GM10266 (cell line): ENCODE results near the gene CBFA2T2.
"Not testable (repeated sequence)": the region's sequence is repeated elsewhere in the genome, so short reads cannot be mapped to it uniquely, and the experiment has no call there.

ENCODE experiments used
- DNase-seq: peaks from one replicate; pipeline ENCODE4 v3.0.0; 2012; ENCODE audit errors: extremely low spot score
- TF ChIP-seq, protein P1 (sequence below): IDR thresholded peaks from 2 replicates; pipeline ENCODE4 v1.5.1; 2012; ENCODE audit warnings: mild to moderate bottlenecking, low read depth; ENCODE audit not compliant: control insufficient read depth, insufficient read depth; ENCODE audit errors: missing control alignments

The CBFA2T2 gene

DNA sequence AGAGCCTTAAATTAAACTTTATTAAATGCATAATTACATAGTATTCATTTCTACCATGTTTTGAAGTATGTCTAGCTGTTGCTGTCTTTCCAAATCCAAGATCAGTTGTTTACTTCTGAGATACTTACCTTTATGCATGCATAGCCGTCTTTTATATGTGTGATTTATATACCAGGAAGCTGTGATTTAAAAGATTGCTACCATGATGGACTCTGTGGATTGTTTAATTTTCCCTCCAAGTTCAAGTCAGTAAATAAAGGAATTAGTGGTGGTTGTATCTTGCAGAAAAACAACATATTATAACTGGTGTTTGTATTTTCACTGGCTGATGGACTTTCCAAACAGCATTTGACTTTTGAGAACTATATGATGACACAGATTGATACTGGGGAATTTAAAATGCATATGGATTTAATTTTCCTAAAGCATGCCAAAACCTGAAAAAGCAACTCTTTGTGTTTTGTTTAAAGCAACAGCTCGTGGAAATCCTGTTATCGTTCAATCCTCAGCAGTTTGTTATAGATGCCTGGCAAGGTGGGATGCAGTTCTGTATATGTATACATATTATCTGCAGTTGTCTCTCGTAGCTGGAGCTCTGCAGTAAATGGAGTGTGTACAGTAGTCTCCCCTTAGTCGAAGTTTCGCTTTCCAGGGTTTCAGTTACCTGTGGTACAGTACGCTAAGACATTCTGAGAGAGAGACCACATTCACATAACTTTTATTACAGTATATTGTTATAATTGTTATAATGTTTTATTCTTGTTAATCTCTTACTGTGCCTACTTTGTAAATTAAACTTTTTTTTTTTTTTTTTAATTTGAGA lies 77.1 kb downstream of the CBFA2T2 start:
- no peak for DNase-seq
- TF ChIP-seq, protein P1, sequence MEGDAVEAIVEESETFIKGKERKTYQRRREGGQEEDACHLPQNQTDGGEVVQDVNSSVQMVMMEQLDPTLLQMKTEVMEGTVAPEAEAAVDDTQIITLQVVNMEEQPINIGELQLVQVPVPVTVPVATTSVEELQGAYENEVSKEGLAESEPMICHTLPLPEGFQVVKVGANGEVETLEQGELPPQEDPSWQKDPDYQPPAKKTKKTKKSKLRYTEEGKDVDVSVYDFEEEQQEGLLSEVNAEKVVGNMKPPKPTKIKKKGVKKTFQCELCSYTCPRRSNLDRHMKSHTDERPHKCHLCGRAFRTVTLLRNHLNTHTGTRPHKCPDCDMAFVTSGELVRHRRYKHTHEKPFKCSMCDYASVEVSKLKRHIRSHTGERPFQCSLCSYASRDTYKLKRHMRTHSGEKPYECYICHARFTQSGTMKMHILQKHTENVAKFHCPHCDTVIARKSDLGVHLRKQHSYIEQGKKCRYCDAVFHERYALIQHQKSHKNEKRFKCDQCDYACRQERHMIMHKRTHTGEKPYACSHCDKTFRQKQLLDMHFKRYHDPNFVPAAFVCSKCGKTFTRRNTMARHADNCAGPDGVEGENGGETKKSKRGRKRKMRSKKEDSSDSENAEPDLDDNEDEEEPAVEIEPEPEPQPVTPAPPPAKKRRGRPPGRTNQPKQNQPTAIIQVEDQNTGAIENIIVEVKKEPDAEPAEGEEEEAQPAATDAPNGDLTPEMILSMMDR: no peak

DNA sequence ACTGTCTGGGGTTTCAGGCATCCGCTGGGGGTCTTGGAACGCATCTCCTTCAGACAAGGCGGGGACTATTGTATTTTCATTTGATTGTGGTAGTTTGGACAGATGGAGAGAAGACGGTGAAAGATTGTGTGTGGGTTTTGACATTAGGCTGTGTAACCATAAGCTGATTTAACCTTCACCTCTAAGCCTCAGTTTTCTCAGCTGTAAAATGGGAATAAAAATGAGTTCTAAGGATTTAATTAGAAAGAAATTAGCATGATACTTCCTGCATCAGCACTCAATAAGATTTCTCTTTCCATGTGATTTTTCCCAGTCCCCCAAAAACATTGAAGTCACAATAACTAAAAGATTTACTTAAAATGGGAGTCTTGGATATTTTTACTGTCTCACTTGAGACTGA lies 78.1 kb downstream of the CBFA2T2 start:
- TF ChIP-seq, protein P1: no peak
- DNase-seq: no peak

DNA sequence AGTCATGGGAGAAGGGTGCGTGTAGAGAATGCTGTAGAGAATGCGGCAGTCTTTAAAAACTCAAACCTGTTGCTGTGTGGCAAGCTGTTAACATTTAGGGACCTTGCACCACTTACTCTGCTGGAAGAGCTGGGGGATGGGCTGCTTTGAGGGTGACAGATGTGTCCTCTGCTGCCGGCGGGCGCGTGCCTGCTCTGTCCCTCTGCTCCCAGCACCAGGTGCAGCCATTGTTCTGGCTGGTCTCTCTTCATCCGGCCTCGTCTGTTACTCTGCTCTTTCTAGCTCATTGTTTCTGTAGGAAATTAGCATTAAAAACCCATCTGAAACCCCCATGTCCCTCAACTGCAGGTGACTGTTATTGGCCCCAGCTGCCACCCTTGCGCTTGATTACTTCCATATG lies 78.5 kb downstream of the CBFA2T2 start:
- DNase-seq: no peak
- TF ChIP-seq, protein P1: no peak

DNA sequence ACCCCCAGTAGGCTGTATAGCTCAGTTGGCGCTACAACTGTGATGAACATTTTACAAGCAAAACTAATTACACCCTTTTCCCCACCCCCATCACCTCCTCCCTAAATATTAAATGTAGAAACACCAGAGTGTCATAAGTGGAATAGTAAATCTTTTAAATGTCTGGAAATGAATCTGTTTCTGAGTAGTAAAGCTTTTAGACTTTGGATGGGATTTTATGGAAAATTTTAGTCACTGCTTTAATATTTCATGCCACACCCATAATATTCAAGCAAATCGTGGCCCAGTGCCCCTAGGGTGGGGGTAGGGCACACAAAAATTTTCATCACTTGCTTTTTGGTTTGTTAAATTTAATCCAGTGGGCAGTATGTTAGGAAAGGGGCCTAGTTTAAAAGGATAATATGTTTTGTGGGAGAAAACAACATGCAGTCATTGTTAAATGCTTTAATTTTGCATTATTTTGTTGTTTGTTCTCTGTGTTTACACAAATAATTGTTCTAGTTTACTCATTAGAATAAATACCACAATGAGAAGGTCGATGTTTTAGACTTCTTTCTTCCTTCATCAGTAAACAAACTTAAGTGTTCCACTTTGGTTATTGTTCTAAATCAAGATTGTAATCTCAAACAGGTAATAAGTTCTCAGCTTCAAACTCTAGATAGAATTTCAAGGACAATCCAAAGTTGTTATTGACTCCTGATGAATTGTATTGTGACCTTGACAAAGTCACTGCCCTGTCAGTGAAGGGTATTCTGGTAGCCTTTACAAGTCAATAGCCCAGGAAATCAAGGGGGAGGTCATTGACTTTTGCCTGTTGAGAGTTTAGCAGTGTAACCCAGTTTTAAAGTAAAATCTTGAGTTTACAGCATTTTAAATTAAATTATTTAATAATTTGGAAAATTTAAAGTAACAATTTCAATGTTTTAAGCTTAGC lies 79.2 kb downstream of the CBFA2T2 start:
- TF ChIP-seq, protein P1: no peak
- no peak for DNase-seq

DNA sequence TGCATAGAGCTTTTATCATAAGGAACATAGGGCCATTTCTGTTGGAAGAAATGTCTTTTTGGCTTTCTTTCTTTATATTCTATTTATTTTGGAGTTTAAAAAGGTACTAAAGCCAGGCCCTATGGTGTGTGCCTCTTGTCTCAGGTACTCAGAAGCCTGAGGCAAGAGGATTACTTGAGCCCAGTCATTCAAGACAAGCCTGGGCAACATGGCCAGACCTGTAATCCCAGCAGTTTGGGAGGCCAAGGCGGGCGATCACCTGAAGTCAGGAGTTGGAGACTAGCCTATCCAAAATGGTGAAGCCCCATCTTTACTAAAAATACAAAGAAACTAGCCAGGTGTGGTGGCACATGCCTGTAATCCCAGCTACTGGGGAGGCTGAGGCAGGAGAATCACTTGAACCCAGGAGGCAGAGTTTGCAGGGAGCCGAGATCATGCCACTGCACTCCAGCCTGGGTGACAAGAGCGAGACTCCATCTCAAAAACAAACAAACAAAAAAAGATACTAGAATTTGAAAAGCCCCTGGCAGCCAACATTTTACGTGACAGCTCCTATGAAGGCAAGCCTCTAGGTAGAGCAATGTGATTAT lies 80.0 kb downstream of the CBFA2T2 start:
- TF ChIP-seq, protein P1: no peak
- no peak for DNase-seq

DNA sequence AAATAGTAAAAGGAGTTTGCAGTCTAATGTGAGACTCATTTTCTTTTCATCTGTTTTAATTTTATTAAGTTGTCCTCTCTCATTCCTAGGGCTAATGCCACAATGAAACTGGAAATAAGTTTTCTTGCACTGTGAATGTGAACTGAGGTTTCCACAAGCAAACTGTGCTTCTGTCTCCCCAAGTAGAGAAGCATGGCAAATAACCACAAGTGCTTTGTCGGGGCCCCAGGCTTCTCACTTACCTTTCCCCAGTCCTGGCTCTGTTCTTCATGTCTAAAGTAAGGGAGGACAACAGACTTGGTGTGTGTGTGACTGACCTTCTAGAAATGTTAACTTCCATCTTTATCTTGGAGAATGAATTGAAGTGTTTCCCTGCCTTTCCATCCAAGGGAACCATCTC lies 80.8 kb downstream of the CBFA2T2 start:
- TF ChIP-seq, protein P1: no peak
- no peak for DNase-seq

DNA sequence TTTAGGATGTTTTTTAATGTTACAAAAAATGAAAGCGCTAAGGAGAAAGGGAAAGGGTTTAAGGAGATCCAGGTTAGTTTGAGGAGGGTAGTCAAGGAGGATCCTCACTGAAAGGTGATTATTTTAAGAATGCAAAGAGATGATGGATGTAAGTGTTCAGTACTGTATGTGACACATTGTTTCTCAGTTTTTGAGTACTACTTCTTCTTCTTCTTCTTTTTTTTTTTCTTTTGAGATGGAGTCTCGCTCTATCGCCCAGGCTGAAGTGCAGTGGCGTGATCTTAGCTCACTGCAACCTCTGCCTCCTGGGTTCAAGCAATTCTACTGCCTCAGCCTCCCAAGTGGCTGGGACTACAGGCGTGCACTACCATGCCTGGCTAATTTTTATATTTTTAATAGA lies 83.4 kb downstream of the CBFA2T2 start:
- DNase-seq: not testable (repeated sequence)
